HCEC 1CT (cell line): ENCODE measurements around the gene RHBDL3.

ENCODE experiments used
- DNase-seq: peaks from one replicate; pipeline ENCODE4 v3.0.0-alpha.2; 2017

The RHBDL3 gene

GRCh38 chr17:32266389-32267301 is 1.0 kb downstream of the RHBDL3 start:
- no peak for DNase-seq

- peak; percentile 11 for DNase-seq
Observed at GRCh38 chr17:32267690-32268205, 2.1 kb downstream of the RHBDL3 start.

GRCh38 chr17:32268734-32269288 is 3.2 kb downstream of the RHBDL3 start:
- DNase-seq = no peak

- peak; percentile 32 for DNase-seq
Observed at GRCh38 chr17:32269377-32269776, 3.7 kb downstream of the RHBDL3 start.

- no peak for DNase-seq
Observed at GRCh38 chr17:32271844-32272243, 6.2 kb downstream of the RHBDL3 start.

- DNase-seq = no peak
Observed at GRCh38 chr17:32274101-32274500, 8.5 kb downstream of the RHBDL3 start.

- DNase-seq = no peak
Observed at GRCh38 chr17:32274643-32275042, 9.0 kb downstream of the RHBDL3 start.

- peak; percentile 85 for DNase-seq
Observed at GRCh38 chr17:32275060-32276042, 9.7 kb downstream of the RHBDL3 start.

- no peak for DNase-seq
Observed at GRCh38 chr17:32276171-32276601, 10.6 kb downstream of the RHBDL3 start.

- DNase-seq = no peak
Observed at GRCh38 chr17:32277284-32277683, 11.7 kb downstream of the RHBDL3 start.

- DNase-seq = no peak
Observed at GRCh38 chr17:32278815-32279214, 13.2 kb downstream of the RHBDL3 start.

- DNase-seq = no peak
Observed at GRCh38 chr17:32279891-32280716, 14.5 kb downstream of the RHBDL3 start.

- no peak for DNase-seq
Observed at GRCh38 chr17:32281011-32281451, 15.4 kb downstream of the RHBDL3 start.

GRCh38 chr17:32283745-32284201 is 18.1 kb downstream of the RHBDL3 start:
- DNase-seq = peak; percentile 30

- DNase-seq = no peak
Observed at GRCh38 chr17:32285306-32285705, 19.7 kb downstream of the RHBDL3 start.

GRCh38 chr17:32285746-32286517 is 20.3 kb downstream of the RHBDL3 start:
- DNase-seq = no peak

- no peak for DNase-seq
Observed at GRCh38 chr17:32286518-32286900, 20.9 kb downstream of the RHBDL3 start.

GRCh38 chr17:32287804-32288511 is 22.3 kb downstream of the RHBDL3 start:
- no peak for DNase-seq

- DNase-seq = no peak
Observed at GRCh38 chr17:32288615-32289014, 23.0 kb downstream of the RHBDL3 start.

GRCh38 chr17:32289471-32290070 is 23.9 kb downstream of the RHBDL3 start:
- no peak for DNase-seq
